ENCODE data around the gene SULT2B1.

SULT2B1 gene

DNA sequence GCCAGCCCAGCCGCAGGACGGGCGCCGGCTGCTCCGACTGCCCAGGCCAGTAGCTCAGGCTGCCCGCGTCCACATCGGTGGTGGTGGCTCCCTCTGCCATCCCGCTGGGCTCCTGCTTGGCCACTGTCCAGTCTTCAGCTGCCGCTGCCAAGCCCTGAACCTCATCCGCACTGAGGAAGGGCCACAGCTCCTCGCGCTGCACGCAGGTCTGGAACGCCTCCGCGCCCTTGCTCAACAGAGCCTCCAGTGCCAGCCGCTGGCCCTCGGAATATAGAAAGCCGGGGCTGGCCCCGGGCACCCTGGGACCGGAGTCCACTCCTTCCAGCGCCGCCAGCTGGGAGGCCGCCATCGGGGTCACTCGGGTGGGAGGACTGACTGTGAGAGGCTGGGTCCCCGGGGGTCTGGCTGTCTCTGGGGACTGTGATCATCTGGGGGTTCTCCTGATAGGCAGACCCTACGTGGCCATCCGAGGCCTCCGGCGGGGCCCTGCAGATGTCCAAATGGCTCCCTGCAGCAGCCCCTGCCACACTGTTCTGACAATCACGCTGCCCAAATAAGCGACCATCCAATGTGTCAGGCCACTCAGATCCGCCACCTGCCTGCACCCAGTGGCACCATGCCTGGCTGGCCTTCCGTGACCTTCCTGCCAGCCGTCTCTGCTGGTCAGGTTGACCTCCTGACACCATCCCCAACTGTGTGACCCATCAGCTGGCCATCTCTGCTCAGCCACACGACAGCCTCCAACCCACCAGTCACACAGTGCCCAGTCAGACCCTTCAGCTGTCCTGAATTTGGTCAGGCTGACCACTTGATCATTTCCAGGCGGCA lies 61.3 kb downstream of the SULT2B1 start:
- POLR2A ChIA-PET: no interaction called here

DNA sequence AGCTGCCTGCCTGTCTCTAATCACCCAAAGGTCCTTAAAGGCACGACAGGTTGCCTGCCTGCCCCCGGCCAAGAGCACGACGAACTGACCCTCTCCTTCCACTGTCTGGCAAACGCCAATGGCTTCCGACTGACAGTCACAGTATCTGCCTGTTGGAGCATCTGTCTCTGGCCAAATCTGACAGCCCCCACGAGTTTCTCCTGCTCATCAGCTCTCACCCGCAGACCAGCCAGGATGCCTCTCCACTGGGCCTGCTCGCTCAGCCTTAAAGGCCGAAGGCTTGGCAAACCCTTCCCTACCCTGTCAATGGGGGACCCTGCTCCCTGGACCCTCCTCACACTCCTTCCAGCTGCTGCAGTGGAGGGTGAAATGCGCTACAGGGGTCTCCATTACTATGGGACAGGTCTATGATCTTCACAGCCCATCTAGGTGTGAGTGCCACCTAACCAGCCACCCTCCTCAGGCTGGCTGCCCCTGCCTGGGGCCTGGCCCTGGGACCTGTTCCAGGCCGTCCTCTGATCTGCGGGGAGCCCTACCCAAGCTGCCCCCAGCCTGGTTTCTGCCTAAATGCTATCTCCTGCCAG lies 62.0 kb downstream of the SULT2B1 start:
- TF ChIP-seq, protein P1, sequence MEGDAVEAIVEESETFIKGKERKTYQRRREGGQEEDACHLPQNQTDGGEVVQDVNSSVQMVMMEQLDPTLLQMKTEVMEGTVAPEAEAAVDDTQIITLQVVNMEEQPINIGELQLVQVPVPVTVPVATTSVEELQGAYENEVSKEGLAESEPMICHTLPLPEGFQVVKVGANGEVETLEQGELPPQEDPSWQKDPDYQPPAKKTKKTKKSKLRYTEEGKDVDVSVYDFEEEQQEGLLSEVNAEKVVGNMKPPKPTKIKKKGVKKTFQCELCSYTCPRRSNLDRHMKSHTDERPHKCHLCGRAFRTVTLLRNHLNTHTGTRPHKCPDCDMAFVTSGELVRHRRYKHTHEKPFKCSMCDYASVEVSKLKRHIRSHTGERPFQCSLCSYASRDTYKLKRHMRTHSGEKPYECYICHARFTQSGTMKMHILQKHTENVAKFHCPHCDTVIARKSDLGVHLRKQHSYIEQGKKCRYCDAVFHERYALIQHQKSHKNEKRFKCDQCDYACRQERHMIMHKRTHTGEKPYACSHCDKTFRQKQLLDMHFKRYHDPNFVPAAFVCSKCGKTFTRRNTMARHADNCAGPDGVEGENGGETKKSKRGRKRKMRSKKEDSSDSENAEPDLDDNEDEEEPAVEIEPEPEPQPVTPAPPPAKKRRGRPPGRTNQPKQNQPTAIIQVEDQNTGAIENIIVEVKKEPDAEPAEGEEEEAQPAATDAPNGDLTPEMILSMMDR (IDR thresholded peaks at IDR 0.05; ENCODE audit: control extremely low read depth, extremely low read depth, low read depth, missing control alignments): no peak
- DNase-seq (ENCODE audit: extremely low spot score): no peak
- CTCF ChIA-PET: no interaction called here
- POLR2A ChIA-PET: interaction anchor here (0.5 to 0.9 kb wide), 3 partner anchors 10 to 200 kb away, joined by 3 to 4 read pairs (median 3); no protein-coding TSS in a partner anchor

More for the DNA sequence above, 61.3 kb downstream of the SULT2B1 start:
- TF ChIP-seq, protein P1 (IDR thresholded peaks at IDR 0.05; ENCODE audit: control extremely low read depth, extremely low read depth, low read depth, missing control alignments): no peak
- no peak for DNase-seq (ENCODE audit: extremely low spot score)
- CTCF ChIA-PET: no interaction called here

DNA sequence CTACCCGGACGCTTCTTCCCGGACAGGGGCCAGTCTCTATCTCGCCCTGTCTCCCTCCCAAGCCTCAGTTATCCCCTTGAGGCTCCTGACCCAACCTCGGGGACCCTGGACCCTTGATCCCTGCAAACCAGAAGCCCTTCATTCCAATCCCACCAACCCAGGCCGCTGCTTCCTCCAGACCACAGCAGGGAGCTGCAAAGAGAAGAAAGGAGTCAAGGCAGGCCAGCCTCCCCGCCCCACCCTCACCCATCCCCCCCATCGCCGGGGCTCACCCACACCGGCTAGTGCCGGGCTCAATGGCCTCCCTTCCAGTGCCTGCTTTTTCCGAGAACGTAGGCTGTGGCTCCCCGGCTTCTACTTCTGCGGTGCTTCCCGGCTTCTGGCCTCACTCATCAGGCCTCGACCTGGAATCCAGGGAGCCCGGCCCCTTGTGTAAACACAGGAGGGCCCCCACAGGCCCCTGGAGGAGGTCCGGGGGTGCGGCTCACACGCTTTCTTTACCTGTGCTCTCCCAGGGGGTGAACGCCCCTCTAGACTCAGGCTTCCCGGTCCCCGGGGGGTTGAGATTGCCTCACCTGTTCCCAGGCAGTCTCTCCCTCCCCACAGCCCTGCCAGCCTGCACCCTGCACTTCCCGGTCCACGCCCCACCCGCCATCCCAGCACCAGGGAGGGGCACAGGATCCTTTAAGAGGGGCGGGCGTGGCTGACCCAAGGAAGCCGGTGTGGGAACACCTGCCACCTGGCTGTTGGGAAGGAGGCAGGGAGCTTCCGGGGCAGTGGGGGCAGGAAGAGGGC lies 62.7 kb downstream of the SULT2B1 start, which contains the start of gene FAM83E:
Gene FAM83E (minus strand): TSS at position 641 of the 795 bp plus-strand sequence. CDS start 1,704 bp downstream, outside the sequence.
- TF ChIP-seq, protein P1 (IDR thresholded peaks at IDR 0.05; ENCODE audit: control extremely low read depth, extremely low read depth, low read depth, missing control alignments): no peak
- ChIA-PET POLR2A (interaction anchor here (0.5 to 1.3 kb wide), 4 partner anchors 9 to 201 kb away, joined by 3 to 5 read pairs (median 4); no protein-coding TSS in a partner anchor), CTCF (interaction anchor here (3.7 kb wide), 1 partner anchor 26 kb away, joined by 15 read pairs; no protein-coding TSS in a partner anchor)
- DNase-seq (ENCODE audit: extremely low spot score): no peak

DNA sequence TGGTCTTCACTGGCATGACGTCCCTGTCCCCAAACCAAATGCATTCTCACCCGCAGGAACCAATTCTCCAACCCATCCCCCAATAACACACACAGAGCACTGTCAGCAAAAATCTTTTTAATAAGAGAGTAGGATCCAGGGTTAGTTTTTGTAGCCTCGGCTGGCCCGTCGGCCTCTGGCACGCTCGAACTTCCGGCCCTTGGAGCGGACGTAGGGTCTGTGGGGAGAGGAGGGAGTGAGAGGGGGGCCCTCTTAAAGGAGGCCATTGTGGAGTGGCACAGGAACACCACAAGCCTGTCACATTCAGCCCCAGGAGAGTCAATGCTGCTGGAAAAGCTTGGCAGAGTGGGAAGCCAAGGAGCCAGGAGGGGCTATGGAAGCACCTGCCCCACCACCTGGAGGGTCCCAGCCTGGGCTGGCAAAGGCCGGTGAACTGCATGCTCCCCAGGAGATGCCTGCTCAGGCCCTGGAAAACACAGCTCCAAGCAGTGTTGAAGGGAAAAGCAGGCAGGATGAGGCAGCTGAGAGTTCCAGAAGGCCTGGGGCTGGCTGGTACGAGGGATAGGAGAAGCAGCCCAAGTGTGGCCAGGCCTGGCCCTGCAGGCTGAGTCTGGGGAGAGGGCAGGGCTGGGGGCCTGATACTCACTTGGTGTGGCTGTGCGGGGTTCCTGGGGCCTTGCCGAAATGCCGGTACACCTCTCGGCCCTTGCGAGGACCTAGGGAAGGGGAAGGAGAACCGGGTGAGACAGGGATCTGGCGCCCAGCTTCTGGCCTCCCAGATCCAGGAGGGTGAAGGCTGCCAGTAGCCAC lies 63.5 kb downstream of the SULT2B1 start:
- TF ChIP-seq, protein P1 (IDR thresholded peaks at IDR 0.05; ENCODE audit: control extremely low read depth, extremely low read depth, low read depth, missing control alignments): no peak
- CTCF ChIA-PET: interaction anchor here (1.3 to 3.7 kb wide), 2 partner anchors 9 to 27 kb away, joined by 3 to 15 read pairs; no protein-coding TSS in a partner anchor
- no peak for DNase-seq (ENCODE audit: extremely low spot score)
- POLR2A ChIA-PET: interaction anchor here (1.3 kb wide), 1 partner anchor 9 kb away, joined by 5 read pairs; no protein-coding TSS in a partner anchor

DNA sequence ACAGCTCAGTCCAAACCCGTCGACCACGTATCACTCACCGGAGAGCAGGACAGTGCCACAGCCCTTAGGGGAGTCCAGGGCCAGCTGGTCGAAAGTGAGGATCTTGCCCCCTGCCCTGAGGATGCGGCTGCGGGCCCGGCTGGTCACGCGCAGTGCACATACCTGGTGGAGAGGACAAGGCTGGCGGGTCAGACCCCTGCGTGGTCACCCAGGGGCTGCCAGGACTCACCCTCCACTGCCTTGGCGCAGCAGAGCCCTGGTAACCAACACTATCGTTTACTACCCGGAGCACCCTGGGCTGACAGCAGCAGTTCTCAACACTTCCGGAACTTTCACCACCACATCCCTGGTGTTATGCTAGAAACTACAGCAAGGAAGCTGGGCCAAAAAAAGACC lies 64.1 kb downstream of the SULT2B1 start:
- ChIA-PET CTCF (interaction anchor here (1.3 to 3.7 kb wide), 4 partner anchors 8 to 126 kb away, joined by 3 to 21 read pairs (median 10); no protein-coding TSS in a partner anchor), POLR2A (interaction anchor here (0.6 to 3.7 kb wide), 3 partner anchors 7 to 83 kb away, joined by 5 to 38 read pairs (median 5); no protein-coding TSS in a partner anchor)
- no peak for DNase-seq (ENCODE audit: extremely low spot score)
- TF ChIP-seq, protein P1 (IDR thresholded peaks at IDR 0.05; ENCODE audit: control extremely low read depth, extremely low read depth, low read depth, missing control alignments): no peak
